HL-60/S4 (cell line): Measurements from ENCODE around the gene EXOC3.
"Not testable (repeated sequence)": the region's sequence is repeated elsewhere in the genome, so short reads cannot be mapped to it uniquely, and the experiment has no call there.

ENCODE experiments used
- in situ Hi-C: fragments of 300-500 bp; cut with MboI; formaldehyde crosslinking; loops from 2 replicates; pipeline ENCODE4 v1.14.3; 2022; ENCODE audit warnings: low sequenced_read_pairs

Gene EXOC3

DNA sequence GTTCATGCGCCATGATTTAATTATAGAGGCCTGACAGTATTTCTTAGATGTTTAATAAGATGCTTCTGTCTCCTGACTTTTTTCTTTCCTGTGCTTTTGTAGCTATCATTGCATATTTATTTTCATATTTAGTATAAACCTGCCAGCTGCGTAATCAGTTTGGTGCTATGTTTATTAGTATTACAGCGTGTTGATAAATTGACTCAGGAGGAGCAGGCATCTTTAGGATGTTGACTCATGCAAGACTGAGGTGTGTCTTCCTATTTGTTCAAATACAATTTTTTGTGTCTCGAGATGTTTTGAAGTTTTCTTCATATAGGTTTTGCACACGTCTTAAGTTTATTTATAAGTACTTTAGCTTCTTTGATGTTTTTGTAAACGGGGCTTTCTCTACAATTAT lies 35.9 kb upstream of the EXOC3 start:
- in situ Hi-C loops: no loop called here

DNA sequence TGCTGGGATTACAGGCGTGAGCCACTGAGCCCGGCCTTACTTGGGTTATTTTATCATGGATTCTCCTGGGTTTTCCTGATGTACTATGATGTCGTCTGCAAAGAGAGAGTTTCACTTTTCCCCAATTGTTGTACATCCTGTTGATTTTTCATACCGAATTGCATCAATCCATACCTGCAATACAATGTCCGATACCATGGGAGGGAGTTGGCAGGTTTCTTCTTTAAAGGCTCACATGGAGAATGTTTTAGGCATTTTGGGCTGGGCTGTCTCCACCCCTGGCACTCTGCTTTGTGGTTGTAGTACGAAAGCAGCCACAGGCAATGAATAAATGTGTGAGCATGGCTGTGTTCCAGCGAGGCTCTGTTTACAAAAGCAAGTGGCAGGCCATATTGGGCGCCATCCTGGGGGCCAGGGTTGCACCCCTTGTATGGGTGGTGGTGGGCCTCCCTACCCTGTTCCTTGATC lies 35.1 kb upstream of the EXOC3 start:
- in situ Hi-C loops: no loop called here

DNA sequence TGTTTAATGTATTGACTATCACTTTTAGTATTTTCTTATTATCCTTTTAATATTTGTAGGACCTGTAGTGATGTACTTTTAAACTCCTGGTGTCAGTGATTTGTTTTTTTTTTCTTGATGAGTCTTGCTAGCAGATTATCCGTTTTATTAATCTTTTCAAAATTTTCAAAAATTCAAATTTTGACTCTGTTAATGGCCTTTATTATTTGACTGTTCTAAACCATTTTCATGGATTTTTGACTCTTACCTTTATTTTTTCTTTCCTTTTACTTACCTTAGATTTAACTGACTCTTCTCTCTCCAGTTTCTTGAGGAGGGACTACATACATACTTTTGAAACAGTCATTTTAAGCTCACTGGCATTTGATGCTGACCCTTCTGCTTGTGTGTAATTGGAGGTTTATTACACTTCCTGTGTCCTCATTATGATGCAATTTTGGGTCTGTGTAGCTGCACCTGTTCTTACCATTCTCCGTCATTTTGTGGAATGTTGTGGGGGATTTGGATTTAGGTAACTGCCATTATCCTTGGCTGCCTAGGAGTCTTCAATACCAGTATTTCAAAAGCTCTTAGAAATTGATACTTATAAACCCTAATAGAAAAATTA lies 32.0 kb upstream of the EXOC3 start:
- in situ Hi-C loops: no loop called here

DNA sequence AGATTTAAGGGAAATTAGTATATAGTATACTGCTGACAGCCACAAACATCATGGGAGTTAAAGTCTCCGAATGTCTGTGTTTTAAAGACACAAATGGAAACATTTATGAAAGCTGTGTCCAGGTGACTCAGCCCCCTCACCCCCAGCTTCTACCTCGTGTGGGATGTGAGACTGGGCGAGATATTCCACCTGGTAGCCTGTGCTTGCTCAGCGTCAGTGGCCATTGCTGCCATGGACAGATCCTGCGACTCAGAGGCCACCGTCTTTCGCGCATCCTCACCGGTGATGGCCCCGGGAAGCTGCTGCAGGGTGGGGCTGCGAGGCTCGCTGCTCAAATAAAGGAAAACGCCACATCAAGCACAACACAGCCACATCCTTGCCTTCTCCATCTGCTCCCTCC lies 31.2 kb upstream of the EXOC3 start:
- in situ Hi-C loops: no loop called here

DNA sequence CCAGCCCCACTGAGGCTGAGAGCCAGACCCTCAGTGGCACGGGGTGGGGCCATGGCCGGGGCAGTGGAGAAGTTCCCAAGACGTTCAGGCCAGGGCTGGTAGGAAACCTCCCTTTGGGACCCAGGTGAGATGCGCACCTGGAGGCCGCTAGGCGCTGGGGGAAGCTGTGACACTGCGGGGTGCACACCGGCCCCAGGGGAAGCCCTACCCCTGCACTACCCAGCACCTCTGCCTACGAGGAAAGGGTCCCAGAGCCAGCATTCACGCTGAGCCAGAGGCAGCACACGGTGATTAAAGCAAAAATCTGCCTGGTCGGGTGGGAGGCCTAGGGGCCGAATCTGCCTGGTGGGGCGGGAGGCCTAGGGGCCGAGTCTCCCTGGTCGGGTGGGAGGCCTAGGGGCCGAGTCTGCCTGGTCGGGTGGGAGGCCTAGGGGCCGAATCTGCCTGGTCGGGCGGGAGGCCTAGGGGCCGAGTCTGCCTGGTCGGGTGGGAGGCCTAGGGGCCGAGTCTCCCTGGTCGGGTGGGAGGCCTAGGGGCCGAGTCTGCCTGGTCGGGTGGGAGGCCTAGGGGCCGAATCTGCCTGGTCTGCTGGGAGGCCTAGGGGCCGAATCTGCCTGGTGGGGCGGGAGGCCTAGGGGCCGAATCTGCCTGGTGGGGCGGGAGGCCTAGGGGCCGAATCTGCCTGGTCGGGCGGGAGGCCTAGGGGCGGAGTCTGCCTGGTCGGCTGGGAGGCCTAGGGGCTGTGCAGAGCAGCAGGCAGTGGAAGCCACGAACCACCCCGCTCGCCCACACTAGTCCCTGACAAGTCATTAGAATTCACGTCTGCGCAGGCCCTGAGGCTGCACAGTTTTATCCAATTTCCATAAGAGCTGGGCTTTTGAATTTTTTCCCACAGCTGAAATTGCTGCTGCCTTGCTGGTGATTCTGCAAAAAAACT lies 27.7 kb upstream of the EXOC3 start:
- in situ Hi-C loops: not testable (repeated sequence)

DNA sequence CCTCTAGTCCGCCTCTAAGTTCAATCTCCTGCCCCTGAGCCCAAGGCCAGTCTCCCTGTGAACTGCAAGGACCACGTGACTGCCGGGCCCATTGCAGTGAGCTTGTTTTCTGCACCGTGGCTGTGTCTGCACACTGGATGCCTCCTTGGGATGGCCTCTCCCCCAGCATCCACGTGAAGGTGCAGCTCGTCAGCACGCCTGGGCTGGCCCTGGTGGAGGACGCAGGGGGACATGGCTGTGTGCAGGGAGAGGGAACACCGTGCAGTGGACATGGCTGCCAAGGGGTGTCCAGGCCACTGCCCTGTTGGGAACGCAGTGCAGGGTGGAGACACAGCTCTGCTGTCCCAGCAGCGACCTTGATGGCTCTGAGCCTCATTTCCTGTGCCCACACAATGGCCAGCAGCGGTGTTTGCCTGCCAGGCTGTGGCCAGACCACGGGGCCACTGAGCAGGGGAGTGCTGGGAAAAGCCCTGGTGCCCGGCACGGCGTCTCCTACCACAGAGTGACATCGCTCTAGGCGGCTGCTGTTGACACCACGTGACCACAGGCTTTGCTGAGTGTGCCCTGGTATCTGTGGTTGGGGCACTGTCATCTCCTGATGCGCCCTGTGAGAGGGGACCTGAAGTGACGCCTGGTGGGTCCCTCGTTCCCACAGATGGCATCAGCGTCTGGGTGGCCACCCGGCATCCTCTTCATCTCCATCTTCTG lies 26.9 kb upstream of the EXOC3 start:
- in situ Hi-C loops: no loop called here

DNA sequence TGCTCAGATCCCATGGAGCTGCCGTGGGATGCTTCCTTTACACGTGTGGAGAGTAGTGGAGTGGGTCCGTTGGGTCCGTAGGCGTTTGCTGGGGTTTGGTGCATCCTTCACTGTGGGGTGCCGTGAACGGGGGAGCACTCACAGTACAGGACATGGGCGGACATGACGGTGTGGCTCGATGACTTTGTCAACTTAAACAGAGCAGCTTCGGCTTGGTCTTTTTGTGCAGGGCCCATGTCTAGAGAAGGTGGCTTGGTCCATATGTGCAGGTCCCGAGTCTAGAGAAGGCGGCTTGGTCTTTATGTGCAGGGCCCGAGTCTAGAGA lies 26.4 kb upstream of the EXOC3 start:
- in situ Hi-C loops: no loop called here

DNA sequence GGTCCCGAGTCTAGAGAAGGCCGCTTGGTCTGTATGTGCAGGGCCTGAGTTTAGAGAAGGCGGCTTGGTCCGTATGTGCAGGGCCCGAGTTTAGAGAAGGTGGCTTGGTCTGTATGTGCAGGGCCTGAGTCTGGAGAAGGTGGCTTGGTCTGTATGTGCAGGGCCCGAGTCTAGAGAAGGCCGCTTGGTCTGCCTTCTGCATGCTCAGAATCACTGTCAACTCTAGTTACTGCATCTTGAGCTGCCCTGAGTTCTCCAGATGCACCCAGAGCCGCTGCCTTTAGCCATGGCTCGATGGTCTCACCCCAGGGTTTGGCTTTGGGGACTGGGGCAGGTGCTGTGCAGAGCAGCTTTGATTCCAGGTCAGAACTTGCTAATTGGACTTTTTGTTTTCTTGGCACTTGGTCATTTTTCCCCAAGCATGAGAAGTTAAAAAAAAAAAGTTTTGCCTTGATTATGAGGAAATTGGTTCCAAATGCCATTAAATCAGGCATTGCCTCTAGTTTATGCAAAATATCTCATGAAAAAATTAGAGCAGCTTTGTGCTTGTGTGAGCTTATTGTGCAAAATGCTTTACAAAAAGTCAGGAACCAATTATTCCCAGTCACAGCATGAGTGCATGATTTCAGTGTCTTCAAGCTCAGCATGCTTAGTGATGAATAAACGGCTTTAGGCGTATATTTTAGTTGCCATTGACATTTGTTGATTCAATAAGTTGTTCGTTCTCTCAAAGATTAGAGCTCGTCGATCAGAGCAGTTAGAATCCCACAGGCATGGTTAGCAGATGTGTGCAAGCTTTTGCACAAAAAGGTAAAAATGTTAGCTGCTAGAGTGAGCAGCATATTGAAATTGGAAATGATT lies 25.4 kb upstream of the EXOC3 start:
- in situ Hi-C loops: no loop called here

DNA sequence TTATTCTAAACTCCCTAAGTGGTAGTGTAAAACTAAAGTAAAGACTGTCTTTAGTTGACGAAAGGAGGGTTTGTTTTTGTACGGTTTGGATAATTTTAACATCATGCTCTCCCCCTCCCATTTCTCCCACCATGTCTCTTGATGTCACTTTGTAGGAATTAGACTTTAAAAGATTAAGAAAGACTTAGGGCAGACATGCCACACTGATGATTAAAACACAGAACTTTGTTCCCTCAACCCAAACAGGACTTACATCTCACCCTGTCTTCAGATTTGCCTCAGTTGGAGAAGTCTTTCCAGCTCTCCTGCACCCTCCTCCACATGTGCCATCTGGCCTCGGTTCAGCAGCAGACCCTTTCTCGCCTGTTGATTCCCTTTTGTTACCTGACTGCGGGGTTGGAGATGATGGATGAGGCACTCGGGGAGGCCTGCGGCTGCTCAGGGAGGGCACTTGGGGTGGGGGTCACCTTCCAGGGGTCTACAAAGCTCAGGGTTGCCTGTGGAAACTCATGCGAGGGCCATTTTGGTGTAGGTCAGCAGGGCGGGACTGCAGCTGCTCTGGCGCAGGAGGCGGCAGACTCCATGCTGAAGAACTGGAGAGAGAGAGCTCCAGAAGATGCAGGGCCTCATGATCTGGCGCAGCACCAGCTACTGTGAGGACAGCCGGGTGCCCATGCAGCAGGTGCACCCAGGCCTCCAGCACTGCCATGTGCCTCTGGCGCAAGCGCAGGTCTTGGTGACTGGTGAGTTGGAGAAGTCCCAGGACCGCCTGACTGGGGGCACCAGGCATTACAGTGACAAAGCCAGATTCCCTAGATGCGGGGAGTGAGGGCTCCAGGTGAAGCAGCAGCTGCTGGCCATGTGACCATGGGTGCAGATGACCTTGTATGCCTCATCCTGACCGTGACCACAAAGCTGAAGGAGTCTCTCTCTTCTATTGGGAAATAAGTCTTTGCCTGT lies 24.5 kb upstream of the EXOC3 start:
- in situ Hi-C loops: no loop called here

DNA sequence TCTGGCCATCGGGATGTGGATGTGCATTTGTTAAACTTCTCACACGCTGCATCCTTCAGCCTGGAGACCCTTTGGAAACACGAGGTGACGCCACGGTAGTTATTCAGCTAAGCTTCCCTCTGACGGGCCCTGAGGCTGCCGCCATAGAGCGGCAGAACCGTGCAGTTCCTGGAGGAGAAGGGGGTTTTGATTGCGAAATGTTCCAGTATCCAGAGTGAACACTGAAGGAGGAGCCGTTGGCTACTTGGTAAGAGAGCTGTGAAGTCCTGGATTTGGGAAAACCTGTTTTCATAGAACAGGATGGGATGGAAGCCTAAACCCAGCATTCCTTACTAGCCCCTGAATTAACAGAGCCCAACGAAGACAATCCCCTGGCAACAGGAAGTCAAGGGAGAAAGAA lies 23.0 kb upstream of the EXOC3 start:
- in situ Hi-C loops: no loop called here

DNA sequence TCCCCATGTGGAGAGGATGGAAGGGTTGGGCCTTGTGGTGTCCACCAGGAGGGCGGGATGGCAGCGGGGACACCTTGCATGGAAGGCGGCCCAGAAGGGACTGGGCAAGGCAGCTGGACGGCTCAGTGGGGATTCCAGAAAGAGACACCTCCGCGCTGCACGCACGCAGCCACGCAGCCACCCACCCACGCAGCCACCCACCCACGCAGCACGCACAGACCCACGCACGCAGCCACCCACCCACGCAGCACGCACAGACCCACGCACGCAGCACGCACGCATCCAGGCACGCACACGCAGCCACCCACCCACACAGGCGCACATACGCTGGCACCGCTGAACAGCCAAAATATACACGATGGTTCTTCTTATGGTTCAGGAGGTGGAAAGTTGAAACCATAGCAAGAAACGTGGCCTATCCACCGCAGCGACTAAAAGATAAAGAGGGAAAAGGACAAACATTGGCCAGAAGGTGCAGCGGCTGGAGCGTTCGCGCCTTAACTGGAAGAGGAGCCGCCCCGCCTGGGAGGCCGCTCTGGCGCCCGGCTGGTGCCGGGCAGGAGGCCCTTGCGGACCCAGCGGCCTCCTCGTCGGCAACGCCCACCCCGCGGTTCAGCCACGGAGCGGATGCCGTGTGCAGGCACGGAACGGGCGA lies 22.2 kb upstream of the EXOC3 start:
- in situ Hi-C loops: no loop called here

DNA sequence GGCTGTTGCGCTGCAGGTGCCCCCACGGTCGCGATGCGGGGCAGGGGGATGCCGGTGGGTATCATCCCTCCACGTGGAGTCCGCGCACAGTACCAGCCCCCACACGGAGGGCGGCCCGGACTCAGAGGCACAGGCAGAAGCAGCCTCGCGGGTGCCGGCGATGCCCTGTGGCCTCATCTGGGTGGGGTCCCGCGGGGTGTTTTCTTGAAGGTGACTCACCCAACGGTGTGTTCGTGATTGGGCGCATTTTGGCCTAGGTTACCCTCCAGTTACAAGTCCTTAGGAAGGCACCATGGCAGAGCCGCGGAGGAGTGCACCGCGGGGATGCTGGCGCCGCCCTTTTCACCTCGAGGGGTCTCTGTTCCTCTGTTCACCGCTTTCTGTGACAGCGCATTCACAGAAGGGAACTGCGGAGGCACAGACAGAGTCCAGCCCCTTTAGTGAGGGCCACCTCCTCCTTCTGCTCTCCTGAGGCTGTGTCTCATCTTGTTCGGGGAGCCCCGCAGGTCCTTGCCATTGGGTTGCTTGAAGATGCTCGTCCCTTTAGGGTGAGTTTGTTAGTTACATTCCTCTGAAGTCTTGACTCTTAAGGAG lies 21.6 kb upstream of the EXOC3 start:
- in situ Hi-C loops: no loop called here

DNA sequence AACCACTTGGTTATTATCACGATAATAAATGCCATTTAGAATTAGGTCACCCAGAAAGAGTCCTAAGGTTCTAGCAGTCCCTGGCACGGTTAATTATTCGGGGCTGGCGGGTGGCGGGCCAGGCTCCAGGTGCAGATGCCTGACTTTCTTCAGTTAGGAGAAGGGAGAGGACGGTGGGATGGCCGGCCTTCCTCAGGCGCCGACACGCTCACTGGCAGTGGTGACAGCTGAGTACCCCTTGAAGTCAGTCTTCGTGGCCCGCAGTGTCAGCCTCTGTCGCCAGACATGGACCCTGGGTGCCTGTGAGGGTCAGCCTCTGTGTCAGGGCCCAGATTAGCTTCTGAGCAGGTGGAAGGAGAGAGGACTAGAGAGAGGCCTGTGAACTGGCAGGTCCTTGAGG lies 21.1 kb upstream of the EXOC3 start:
- in situ Hi-C loops: no loop called here

DNA sequence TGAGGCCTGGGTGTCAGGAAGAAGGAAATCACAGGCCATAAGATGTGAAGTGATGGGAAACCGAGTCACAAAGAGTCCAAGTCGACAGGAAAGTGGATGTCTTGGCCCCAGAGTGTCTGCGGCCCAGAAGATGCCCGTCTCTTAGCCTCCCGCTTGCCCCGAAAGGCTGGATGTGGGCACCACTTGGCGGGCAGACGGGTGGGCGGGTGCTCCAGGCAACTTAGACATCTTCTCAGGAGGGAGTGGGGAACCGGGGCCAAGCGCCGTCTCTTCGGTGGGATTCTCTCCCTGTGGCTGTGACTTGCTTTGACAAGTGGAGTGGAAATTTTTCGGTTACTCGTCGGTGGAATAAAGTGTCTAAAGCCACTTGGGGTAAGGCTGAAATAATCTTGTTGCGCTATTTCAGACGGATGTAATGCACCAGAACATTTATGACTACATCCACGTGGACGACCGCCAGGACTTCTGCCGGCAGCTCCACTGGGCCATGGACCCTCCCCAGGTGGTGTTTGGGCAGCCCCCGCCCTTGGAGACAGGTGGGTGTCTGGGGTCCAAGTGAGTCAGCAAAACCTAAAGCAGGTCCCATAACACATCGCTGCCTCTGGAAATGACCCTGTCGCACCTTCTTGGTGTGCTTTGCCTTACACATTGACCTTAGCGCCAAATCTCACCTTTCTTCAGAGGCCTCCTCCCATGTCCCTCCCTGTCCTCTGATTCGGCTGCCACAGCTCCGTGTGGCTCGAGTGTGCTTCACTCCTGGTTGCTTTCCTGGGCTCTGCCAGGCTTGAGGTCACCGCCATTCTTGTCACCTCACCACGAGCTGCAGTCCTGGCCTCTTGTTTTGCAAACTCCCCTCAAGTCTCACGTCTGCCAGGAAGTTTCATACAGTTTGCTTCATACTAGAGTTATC lies 20.4 kb upstream of the EXOC3 start:
- in situ Hi-C loops: no loop called here

DNA sequence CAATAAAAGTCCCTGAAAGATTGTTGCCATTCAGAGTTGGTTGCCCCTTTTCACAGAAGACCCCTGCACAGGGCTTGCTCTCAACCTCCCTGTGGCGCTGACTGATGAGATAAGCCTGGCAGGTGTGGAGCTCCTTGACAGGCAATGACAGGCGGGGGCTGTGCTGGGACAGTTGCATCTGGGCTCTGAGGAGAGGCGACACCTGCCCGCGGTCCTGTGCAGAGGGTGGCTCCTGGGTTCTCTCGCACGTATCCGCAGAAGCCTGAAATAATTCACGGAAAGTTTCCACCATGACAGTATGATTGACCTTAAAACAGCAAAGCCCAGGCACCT lies 19.8 kb upstream of the EXOC3 start:
- in situ Hi-C loops: no loop called here

DNA sequence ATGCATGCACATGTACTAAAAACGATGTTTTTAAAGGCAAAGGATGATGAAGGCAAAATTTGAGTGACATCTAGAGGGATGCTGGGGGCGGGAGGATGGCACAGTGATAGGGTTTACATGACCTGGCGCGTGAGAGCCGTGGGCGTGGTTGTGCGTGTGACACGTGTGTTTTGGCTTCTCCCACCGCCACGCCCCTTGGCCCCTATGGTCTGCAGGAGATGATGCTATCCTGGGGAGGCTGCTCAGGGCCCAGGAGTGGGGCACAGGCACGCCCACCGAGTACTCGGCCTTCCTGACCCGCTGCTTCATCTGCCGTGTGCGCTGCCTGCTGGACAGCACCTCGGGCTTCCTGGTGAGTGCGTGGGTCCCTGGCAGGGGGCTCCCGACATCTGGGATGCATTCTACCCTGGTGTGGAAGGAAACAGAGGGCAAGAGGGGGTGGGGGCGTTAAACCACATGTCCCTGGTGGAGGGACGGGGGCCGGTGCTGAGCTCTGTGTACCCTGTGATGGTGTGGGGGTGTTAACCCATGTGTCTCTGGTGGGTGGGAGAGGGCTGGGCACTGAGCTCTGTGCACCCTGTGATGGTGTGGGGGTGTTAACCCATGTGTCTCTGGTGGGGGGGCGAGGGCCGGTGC lies 19.2 kb upstream of the EXOC3 start:
- in situ Hi-C loops: no loop called here

DNA sequence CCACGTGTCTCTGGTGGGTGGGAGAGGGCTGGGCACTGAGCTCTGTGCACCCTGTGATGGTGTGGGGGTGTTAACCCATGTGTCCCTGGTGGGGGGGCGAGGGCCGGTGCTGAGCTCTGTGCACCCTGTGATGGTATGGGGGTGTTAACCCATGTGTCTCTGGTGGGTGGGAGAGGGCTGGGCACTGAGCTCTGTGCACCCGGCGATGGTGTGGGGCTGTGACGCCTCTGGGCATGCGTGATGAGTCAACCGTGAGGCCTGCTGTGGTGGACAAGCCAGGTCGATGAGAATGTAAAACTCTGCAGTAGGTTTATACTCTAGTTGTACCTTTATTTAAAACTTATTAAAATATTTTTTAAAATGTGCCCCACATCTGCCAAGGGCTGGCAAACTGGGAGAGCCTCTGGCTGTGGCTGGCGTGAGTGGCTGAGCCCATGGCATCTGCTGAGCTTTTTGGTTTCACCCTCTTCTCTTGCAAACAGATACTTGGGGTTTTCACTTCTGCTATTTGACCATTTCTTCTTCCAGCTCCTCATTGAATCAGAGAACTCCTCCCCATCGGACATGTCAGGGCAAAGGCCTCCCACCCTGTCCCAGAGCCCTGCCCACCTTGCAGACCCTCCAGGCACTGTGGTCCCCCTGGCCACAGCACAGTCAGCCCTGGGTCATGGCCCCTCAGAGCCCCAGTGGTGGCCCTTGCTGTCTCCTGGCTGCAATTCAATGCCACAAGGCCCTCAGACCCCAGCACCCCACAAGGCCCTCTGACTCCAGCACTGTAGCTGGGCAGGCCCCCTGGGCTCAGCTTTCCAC lies 18.5 kb upstream of the EXOC3 start:
- in situ Hi-C loops: no loop called here
